Measurements from ENCODE around the gene PIR. TPM values are rescaled to one million over a fixed set of nuclear protein-coding genes. Genes with fewer than 3 reads are reported as not detected.

PIR gene
- total RNA-seq, 1 donor from 2014 or later = 24.8 TPM

- H3K36me3 ChIP-seq = no peaks in the 10 kb centered on the region
- DNase-seq = no peak
- no peak for ATAC-seq
- no peaks in the 10 kb centered on the region for H3K27me3 ChIP-seq
- no peak overlapping the region for H3K4me3 ChIP-seq
- intact Hi-C loops (cut with DNase I) = no loop called here
- no peak for TF ChIP-seq CTCF (IDR thresholded peaks at IDR 0.05)
- no peak overlapping the region for H3K27ac ChIP-seq
- H3K4me1 ChIP-seq = no peaks in the 10 kb centered on the region
- no peaks in the 10 kb centered on the region for H3K9me3 ChIP-seq
Observed at GRCh38 chrX:15509845-15510244, 16.7 kb upstream of the PIR start.

GRCh38 chrX:15507005-15507404 is 13.9 kb upstream of the PIR start:
- Histone ChIP-seq H3K9me3 (no peaks in the 10 kb centered on the region), H3K27ac (no peak overlapping the region), H3K27me3 (no peaks in the 10 kb centered on the region), H3K4me1 (no peaks in the 10 kb centered on the region), H3K36me3 (no peaks in the 10 kb centered on the region), H3K4me3 (no peak overlapping the region)
- TF ChIP-seq CTCF (IDR thresholded peaks at IDR 0.05) = no peak
- intact Hi-C loops (cut with DNase I) = no loop called here
- no peak for DNase-seq
- ATAC-seq = no peak

GRCh38 chrX:15505101-15505500 is 12.0 kb upstream of the PIR start:
- H3K27ac ChIP-seq = no peak overlapping the region
- no peak for TF ChIP-seq CTCF (IDR thresholded peaks at IDR 0.05)
- H3K4me3 ChIP-seq = no peak overlapping the region
- no peaks in the 10 kb centered on the region for H3K27me3 ChIP-seq
- H3K4me1 ChIP-seq = no peaks in the 10 kb centered on the region
- intact Hi-C loops (cut with DNase I) = no loop called here
- H3K36me3 ChIP-seq = no peaks in the 10 kb centered on the region
- H3K9me3 ChIP-seq = no peaks in the 10 kb centered on the region
- no peak for ATAC-seq
- DNase-seq = no peak

GRCh38 chrX:15504661-15505060 is 11.5 kb upstream of the PIR start:
- ATAC-seq = no peak
- Histone ChIP-seq H3K4me1 (no peaks in the 10 kb centered on the region), H3K4me3 (no peak overlapping the region), H3K36me3 (no peaks in the 10 kb centered on the region), H3K27ac (no peak overlapping the region), H3K9me3 (no peaks in the 10 kb centered on the region), H3K27me3 (no peaks in the 10 kb centered on the region)
- TF ChIP-seq CTCF (IDR thresholded peaks at IDR 0.05) = no peak
- no peak for DNase-seq
- intact Hi-C loops (cut with DNase I) = no loop called here

- intact Hi-C loops (cut with DNase I) = no loop called here
- Histone ChIP-seq H3K36me3 (no peaks in the 10 kb centered on the region), H3K4me3 (no peak overlapping the region), H3K27ac (no peak overlapping the region), H3K27me3 (no peaks in the 10 kb centered on the region), H3K9me3 (no peaks in the 10 kb centered on the region), H3K4me1 (no peaks in the 10 kb centered on the region)
- no peak for TF ChIP-seq CTCF (IDR thresholded peaks at IDR 0.05)
- DNase-seq = no peak
- ATAC-seq = no peak
Observed at GRCh38 chrX:15501506-15501905, 8.4 kb upstream of the PIR start.

- no peak within 1 kb of the TSS for H3K27ac ChIP-seq
- no peak within 1 kb of the TSS for H3K4me3 ChIP-seq
- DNase-seq (no peak), ATAC-seq (no peak)
- H3K9me3 ChIP-seq = no peaks in the 10 kb centered on the region
- H3K27me3 ChIP-seq = no peaks in the 10 kb centered on the region
- intact Hi-C loops (cut with DNase I) = no loop called here
- TF ChIP-seq CTCF (IDR thresholded peaks at IDR 0.05) = no peak
- no peaks in the 10 kb centered on the region for H3K36me3 ChIP-seq
- no peaks in the 10 kb centered on the region for H3K4me1 ChIP-seq
Observed at GRCh38 chrX:15500497-15500966, 7.4 kb upstream of the PIR start, which contains the start of gene BMX. Gene BMX (plus strand): TSS chrX:15500807. CDS start chrX:15508354, 7,547 bp downstream.
